Measurements from ENCODE around the gene CTRB2.

CTRB2 gene

GRCh38 chr16:75248536-75249380 is 41.8 kb upstream of the CTRB2 start:
- Histone ChIP-seq H3K4me3 (ENCODE audit: low read depth in 1 of 2, low read length in 1 of 2) (no peak overlapping the region), H3K4me1 (ENCODE audit: control insufficient read depth in 1 of 2, insufficient read depth in 1 of 2, low read depth in 1 of 2, low read length in 1 of 2) (peaks cover 3 to 8% of the 10 kb centered on the region in 2 experiments), H3K36me3 (no peaks in the 10 kb centered on the region), H3K27me3 (peaks cover 88% of the 10 kb centered on the region), H3K9me3 (no peaks in the 10 kb centered on the region), H3K27ac (no peak overlapping the region)
- TF ChIP-seq, protein P1, sequence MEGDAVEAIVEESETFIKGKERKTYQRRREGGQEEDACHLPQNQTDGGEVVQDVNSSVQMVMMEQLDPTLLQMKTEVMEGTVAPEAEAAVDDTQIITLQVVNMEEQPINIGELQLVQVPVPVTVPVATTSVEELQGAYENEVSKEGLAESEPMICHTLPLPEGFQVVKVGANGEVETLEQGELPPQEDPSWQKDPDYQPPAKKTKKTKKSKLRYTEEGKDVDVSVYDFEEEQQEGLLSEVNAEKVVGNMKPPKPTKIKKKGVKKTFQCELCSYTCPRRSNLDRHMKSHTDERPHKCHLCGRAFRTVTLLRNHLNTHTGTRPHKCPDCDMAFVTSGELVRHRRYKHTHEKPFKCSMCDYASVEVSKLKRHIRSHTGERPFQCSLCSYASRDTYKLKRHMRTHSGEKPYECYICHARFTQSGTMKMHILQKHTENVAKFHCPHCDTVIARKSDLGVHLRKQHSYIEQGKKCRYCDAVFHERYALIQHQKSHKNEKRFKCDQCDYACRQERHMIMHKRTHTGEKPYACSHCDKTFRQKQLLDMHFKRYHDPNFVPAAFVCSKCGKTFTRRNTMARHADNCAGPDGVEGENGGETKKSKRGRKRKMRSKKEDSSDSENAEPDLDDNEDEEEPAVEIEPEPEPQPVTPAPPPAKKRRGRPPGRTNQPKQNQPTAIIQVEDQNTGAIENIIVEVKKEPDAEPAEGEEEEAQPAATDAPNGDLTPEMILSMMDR (IDR thresholded peaks at IDR 0.05), result no peak

- Histone ChIP-seq H3K36me3 (no peaks in the 10 kb centered on the region), H3K9me3 (no peaks in the 10 kb centered on the region), H3K4me3 (ENCODE audit: low read depth in 1 of 2, low read length in 1 of 2) (no peak overlapping the region), H3K27me3 (peaks cover 82% of the 10 kb centered on the region), H3K27ac (no peak overlapping the region), H3K4me1 (ENCODE audit: control insufficient read depth in 1 of 2, insufficient read depth in 1 of 2, low read depth in 1 of 2, low read length in 1 of 2) (peaks cover 3 to 8% of the 10 kb centered on the region in 2 experiments)
- TF ChIP-seq, protein P1 (IDR thresholded peaks at IDR 0.05), result no peak
These were observed 41.2 kb upstream of the CTRB2 start for GRCh38 chr16:75248142-75248535.

DNA sequence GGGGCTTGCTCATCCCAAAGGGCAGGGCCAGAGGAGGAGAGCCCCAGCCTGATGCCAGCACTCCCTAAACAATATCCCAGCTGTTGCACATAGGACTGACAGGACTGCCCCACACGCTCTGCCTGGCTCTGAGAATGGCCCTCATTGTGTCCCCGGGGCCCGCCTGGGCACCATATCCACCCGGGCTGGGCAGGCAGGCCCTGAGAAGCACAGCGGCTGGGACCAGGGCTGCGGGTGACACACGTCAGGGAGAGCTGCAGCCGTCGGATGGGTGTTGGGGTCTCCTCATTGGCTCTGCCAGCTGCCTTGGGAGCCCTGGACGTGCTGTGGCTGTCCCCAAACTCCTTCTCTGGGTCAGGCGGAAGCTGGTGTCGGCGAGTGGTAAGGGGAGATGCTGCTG is 40.3 kb upstream of the CTRB2 start:
- H3K36me3 ChIP-seq, result no peaks in the 10 kb centered on the region
- H3K9me3 ChIP-seq, result no peaks in the 10 kb centered on the region
- TF ChIP-seq, protein P1 (IDR thresholded peaks at IDR 0.05), result no peak
- peaks cover 73% of the 10 kb centered on the region for H3K27me3 ChIP-seq
- H3K27ac ChIP-seq, result no peak overlapping the region
- H3K4me3 ChIP-seq (ENCODE audit: low read depth in 1 of 2, low read length in 1 of 2), result no peak overlapping the region
- H3K4me1 ChIP-seq (ENCODE audit: control insufficient read depth in 1 of 2, insufficient read depth in 1 of 2, low read depth in 1 of 2, low read length in 1 of 2), result peaks cover 3 to 8% of the 10 kb centered on the region in 2 experiments

- H3K9me3 ChIP-seq, result no peaks in the 10 kb centered on the region
- TF ChIP-seq, protein P1 (IDR thresholded peaks at IDR 0.05), result no peak
- H3K36me3 ChIP-seq, result no peaks in the 10 kb centered on the region
- no peak overlapping the region for H3K4me3 ChIP-seq (ENCODE audit: low read depth in 1 of 2, low read length in 1 of 2)
- H3K27ac ChIP-seq, result no peak overlapping the region
- peaks cover 67% of the 10 kb centered on the region for H3K27me3 ChIP-seq
- peaks cover 3 to 8% of the 10 kb centered on the region in 2 experiments for H3K4me1 ChIP-seq (ENCODE audit: control insufficient read depth in 1 of 2, insufficient read depth in 1 of 2, low read depth in 1 of 2, low read length in 1 of 2)
These were observed 39.7 kb upstream of the CTRB2 start for GRCh38 chr16:75246504-75247205.

DNA sequence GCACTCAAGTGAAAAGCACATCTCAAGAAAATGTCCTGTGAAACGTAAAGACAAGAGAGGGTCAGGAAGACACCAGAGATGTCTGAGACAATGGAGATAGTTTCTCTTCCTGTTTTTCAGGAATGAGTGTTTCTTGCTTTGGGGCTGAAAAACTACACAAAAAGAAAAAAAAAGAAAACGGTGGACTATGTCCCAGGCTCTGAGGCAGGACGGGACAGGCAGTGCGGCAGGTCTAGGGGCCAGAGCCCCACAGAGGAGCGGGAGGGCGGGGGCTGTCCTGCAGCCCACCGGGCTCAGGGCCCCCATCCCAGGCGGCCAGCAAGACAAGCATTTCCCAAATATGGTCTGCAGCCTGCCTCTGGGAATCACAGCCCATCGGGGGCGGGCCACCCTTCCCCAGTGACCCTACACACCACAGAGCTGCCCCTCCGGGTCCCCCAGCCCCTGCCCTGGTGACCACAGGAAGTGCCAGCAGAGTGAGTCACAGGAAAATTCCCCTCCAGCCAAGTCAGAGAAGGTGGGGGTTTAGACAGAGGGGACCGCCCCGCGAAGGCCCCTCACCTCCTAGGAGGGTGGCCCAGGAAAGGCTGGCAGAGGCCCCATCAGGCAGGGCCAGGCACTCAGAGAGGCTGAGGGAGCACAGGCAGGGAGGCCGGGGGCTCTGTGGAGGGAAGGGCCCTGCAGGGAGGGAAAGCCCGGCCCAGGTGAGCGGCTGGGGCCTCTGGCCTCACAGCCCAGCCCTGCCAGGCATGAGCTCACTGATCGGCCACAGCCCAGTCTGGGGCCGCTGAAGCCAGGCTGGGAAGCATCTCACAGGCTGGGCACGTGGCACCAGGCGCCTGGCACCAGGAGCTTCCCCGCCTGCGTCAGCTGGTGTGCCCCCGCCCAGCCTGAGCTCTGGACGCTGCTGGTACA is 38.1 kb upstream of the CTRB2 start:
- H3K27me3 ChIP-seq, result peaks cover 52% of the 10 kb centered on the region
- no peak overlapping the region for H3K27ac ChIP-seq
- no peaks in the 10 kb centered on the region for H3K9me3 ChIP-seq
- TF ChIP-seq, protein P1 (IDR thresholded peaks at IDR 0.05), result no peak
- no peak overlapping the region for H3K4me3 ChIP-seq (ENCODE audit: low read depth in 1 of 2, low read length in 1 of 2)
- H3K4me1 ChIP-seq (ENCODE audit: control insufficient read depth in 1 of 2, insufficient read depth in 1 of 2, low read depth in 1 of 2, low read length in 1 of 2), result no peaks in the 10 kb centered on the region
- no peaks in the 10 kb centered on the region for H3K36me3 ChIP-seq

Measured in neutrophil (primary cell).